Measurements from ENCODE around the gene DNLZ.

DNLZ gene

DNA sequence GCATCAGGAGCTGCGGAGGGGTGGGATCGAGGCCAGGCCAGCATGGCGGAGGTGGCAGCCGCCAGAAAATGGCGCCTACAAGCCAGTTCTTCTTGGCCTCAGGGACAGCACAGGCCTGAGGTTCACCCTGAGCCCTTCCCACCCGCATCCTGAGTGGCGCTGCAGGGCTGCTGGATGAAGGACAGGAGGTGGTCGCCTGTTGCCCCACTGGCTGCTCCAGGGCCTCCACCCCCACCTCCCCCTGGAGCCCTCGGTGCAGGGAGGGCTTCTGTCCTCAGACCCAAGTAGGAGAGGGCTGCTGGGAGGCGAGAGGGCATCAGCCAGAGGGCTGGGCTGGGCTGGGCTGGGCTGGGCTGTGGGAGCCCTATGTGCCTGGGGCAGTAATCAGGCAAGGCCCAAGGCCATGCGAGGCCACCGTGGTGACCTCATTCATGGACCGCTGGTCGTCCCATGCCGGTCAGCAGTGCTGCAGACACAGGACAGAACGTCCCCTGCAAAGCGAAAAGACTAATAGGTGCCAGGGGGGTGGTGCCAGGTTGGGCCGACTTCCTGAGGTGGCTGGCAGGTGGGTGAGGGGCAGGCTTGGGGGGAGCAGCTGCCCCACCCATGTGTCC lies 22.4 kb downstream of the DNLZ start:
- Histone ChIP-seq H3K27me3 (ENCODE audit: insufficient read depth, low read length) (no peaks in the 10 kb centered on the region), H3K27ac (ENCODE audit: low read depth, low read length) (no peak overlapping the region), H3K4me1 (ENCODE audit: insufficient read depth, low read length) (peaks cover 11% of the 10 kb centered on the region; the same call in 1 of the 2 replicates), H3K9me3 (ENCODE audit: insufficient read depth, low read depth, low read length) (no peaks in the 10 kb centered on the region), H3K9ac (ENCODE audit: low read depth, low read length) (no peak overlapping the region), H3K4me3 (ENCODE audit: low read length) (no peak overlapping the region), H3K36me3 (ENCODE audit: insufficient read depth, low read length) (0 out of 2 replicates have a peak, but pooled peaks cover 4% of the 10 kb centered on the region)
- 93% methylated on average over 18 of the region's 18 CpGs for WGBS

DNA sequence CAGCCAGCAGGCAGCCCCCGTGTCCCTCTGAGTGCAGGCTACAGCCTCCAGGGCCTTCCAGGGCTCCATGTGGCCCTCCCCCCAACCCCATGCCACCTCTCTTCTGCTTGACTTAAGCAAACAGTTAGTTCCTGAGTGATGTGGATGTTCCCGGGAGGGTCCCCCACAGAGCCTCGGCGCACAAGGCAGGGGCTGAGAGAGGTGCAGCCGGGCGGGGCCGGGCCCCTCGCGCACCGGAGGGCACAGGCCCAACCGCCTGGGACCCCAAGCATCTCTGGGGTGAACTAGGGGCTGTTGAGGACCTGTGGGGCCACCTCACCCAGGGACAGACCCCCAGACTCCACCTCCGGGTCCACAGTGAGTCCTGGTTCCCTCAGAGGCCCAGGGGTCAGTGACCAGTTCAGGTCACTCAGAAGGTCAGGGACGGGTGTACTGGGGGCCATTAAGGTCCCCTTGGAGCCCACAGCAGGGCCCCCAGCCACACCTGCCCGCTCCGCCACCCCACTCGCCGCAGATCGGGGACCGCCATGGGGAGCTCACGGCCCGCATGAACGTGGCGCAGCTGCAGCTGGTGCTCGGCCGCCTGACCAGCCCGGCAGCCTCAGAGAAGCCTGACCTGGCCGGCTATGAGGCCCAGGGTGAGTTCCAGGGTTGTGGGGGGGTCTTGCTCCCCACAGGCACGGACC lies 23.0 kb downstream of the DNLZ start:
- H3K27ac ChIP-seq (ENCODE audit: low read depth, low read length): no peak overlapping the region
- no peaks in the 10 kb centered on the region for H3K9me3 ChIP-seq (ENCODE audit: insufficient read depth, low read depth, low read length)
- H3K27me3 ChIP-seq (ENCODE audit: insufficient read depth, low read length): no peaks in the 10 kb centered on the region
- H3K9ac ChIP-seq (ENCODE audit: low read depth, low read length): no peak overlapping the region
- H3K4me1 ChIP-seq (ENCODE audit: insufficient read depth, low read length): peaks cover 11% of the 10 kb centered on the region; the same call in 1 of the 2 replicates
- 95% methylated on average over 28 of the region's 28 CpGs for WGBS
- H3K36me3 ChIP-seq (ENCODE audit: insufficient read depth, low read length): 0 out of 2 replicates have a peak, but pooled peaks cover 4% of the 10 kb centered on the region
- no peak overlapping the region for H3K4me3 ChIP-seq (ENCODE audit: low read length)

DNA sequence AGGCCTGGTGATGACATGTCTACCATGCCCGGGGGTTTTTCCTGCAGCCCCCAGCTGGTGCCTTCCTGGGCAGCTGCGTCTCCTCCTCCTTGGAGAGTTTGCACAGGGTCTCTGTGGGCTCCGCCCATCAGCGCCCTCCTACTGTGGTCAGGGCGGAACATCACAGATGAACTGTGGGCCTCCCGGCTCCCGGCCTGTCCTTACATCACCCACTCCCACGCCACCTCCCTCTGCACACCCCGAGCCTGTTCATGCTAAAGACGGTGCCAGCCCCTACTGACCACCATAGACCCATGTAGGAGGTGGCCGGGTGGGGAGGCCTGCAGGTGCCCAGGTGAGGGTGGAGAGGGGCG lies 23.6 kb downstream of the DNLZ start:
- no peaks in the 10 kb centered on the region for H3K27me3 ChIP-seq (ENCODE audit: insufficient read depth, low read length)
- H3K9ac ChIP-seq (ENCODE audit: low read depth, low read length): no peak overlapping the region
- 0 out of 2 replicates have a peak, but pooled peaks cover 4% of the 10 kb centered on the region for H3K36me3 ChIP-seq (ENCODE audit: insufficient read depth, low read length)
- no peaks in the 10 kb centered on the region for H3K9me3 ChIP-seq (ENCODE audit: insufficient read depth, low read depth, low read length)
- WGBS: 92% methylated on average over 12 of the region's 12 CpGs
- no peak overlapping the region for H3K27ac ChIP-seq (ENCODE audit: low read depth, low read length)
- no peak overlapping the region for H3K4me3 ChIP-seq (ENCODE audit: low read length)
- H3K4me1 ChIP-seq (ENCODE audit: insufficient read depth, low read length): peaks cover 11% of the 10 kb centered on the region; the same call in 1 of the 2 replicates

DNA sequence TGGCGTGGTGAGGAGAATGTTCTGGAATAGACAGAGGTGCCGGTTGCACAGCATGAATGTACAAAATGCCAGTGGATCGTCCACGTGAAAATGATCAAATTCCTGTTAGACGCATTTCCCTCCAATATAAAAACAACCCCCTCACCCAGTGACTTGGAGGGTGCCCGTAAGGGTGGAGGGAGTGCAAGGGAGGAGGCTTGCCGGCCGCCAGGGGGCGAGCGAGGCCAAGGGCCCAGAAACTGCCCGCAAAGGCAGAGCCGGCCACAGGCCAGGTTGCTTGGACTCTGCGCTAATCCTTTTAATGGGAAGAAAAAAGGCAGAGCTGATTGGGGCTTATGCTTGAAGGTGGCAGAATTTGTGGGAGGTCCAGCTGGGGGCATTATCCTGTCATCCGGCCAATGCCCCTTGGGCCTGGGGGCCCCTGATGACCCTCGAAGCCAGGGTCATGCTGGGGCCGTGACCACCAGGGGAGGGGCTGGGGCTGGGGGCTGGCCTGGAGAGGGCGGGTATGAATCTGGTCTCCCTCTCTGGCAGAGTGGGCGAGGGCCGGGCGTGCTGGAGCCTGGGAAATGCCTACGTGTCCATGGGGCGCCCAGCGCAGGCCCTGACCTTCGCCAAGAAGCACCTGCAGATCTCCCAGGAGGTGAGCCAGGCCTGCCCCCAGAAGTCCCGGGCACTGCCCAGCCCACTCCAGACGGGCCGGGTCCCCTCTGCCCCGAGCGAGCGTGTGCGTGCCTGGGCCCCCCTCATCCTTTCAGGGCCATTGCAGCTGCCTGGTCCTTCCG lies 24.2 kb downstream of the DNLZ start:
- Histone ChIP-seq H3K9me3 (ENCODE audit: insufficient read depth, low read depth, low read length) (no peaks in the 10 kb centered on the region), H3K4me1 (ENCODE audit: insufficient read depth, low read length) (peaks cover 11% of the 10 kb centered on the region; the same call in 1 of the 2 replicates), H3K36me3 (ENCODE audit: insufficient read depth, low read length) (0 out of 2 replicates have a peak, but pooled peaks cover 4% of the 10 kb centered on the region), H3K27me3 (ENCODE audit: insufficient read depth, low read length) (no peaks in the 10 kb centered on the region), H3K9ac (ENCODE audit: low read depth, low read length) (no peak overlapping the region), H3K4me3 (ENCODE audit: low read length) (no peak overlapping the region), H3K27ac (ENCODE audit: low read depth, low read length) (no peak overlapping the region)
- 70% methylated on average over 32 of the region's 32 CpGs for WGBS

DNA sequence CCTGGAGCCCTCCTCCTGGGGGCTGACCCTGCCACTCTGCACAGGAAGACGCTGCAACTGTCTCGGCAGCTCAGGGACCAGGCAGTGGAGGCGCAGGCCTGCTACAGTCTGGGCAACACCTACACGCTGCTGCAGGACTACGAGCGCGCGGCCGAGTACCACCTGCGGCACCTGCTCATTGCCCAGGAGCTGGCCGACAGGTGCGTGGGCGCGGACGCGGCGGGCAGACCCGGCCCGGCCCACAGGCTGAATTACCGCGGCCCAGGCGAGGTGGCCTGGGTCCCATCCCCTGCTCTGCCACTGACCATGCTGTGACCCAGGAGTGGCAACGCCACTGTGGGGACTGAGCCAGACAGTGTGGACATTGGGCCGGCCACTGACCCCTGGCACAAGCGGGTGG lies 25.0 kb downstream of the DNLZ start:
- H3K4me1 ChIP-seq (ENCODE audit: insufficient read depth, low read length): peaks cover 11% of the 10 kb centered on the region; the same call in 1 of the 2 replicates

DNA sequence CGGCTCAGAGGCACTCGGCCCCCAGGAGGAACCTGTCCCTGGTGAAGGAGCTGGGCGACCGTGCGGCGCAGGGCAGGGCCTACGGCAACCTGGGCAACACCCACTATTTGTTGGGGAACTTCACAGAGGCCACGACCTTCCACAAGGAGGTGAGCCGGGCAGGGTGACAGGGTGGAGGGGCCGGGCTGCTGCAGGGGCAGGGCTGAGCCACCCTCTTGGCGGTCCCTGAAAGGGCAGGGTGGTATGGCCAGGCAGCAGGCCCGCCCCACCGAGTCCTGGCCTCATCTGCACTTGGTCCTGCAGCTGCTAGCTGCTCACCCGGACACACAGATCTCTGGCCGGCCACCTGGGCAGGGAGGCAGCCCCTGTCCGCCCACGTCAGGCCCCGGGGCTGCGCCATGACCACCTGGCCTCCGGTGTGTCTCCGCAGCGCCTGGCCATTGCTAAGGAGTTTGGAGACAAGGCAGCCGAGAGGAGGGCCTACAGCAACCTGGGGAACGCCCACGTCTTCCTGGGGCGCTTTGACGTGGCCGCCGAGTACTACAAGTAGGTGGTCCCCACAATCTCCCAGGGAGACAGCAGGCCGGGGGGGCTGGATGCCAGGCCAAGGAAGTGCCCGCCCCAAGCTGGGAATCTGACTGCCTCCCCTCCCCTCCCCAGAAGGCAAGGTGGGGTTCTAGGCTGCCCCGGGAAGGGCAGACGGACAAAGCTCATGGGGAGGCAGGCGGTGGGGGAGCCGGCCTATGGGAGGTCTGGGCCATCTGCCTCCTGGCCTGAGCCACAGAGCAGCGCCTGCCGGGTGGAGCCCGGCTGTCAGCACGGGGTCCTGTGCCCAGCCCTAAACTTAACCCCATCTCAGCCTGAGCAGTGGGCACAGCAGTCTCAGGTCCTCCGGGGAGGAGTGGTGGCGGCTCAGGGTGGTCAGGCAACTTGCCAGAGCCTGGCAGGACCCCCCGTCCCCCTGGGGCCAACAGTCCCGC lies 25.8 kb downstream of the DNLZ start:
- H3K36me3 ChIP-seq (ENCODE audit: insufficient read depth, low read length): 0 out of 2 replicates have a peak, but pooled peaks cover 4% of the 10 kb centered on the region
- no peaks in the 10 kb centered on the region for H3K9me3 ChIP-seq (ENCODE audit: insufficient read depth, low read depth, low read length)
- H3K4me1 ChIP-seq (ENCODE audit: insufficient read depth, low read length): peaks cover 4% of the 10 kb centered on the region; the same call in 1 of the 2 replicates
- H3K9ac ChIP-seq (ENCODE audit: low read depth, low read length): no peak overlapping the region
- H3K27ac ChIP-seq (ENCODE audit: low read depth, low read length): no peak overlapping the region
- WGBS: 94% methylated on average over 43 of the region's 43 CpGs
- no peaks in the 10 kb centered on the region for H3K27me3 ChIP-seq (ENCODE audit: insufficient read depth, low read length)
- no peak overlapping the region for H3K4me3 ChIP-seq (ENCODE audit: low read length)

More for the DNA sequence above, 25.0 kb downstream of the DNLZ start:
- H3K27ac ChIP-seq (ENCODE audit: low read depth, low read length): no peak overlapping the region
- H3K9me3 ChIP-seq (ENCODE audit: insufficient read depth, low read depth, low read length): no peaks in the 10 kb centered on the region
- H3K36me3 ChIP-seq (ENCODE audit: insufficient read depth, low read length): 0 out of 2 replicates have a peak, but pooled peaks cover 4% of the 10 kb centered on the region
- H3K4me3 ChIP-seq (ENCODE audit: low read length): no peak overlapping the region
- 95% methylated on average over 25 of the region's 25 CpGs for WGBS
- H3K27me3 ChIP-seq (ENCODE audit: insufficient read depth, low read length): no peaks in the 10 kb centered on the region
- H3K9ac ChIP-seq (ENCODE audit: low read depth, low read length): no peak overlapping the region

DNA sequence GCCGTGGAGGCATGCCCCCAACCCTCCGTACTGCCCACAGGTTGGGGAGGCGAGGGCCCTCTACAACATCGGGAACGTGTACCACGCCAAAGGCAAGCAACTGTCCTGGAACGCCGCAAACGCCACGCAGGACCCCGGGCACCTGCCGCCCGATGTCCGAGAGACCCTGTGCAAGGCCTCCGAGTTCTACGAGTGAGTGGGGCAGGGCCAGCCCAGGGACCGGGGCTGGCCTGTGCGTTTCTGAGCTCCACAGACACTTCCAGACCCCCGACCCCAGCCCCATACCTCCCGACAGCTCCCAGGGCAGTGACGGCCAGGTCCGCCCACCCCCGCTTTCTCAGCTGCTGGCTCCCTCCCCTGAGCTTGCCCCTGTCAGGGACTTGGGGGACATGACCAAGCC lies 26.7 kb downstream of the DNLZ start:
- H3K4me1 ChIP-seq (ENCODE audit: insufficient read depth, low read length): no peaks in the 10 kb centered on the region
- no peaks in the 10 kb centered on the region for H3K27me3 ChIP-seq (ENCODE audit: insufficient read depth, low read length)
- H3K27ac ChIP-seq (ENCODE audit: low read depth, low read length): no peak overlapping the region
- H3K36me3 ChIP-seq (ENCODE audit: insufficient read depth, low read length): 0 out of 2 replicates have a peak, but pooled peaks cover 4% of the 10 kb centered on the region
- H3K9me3 ChIP-seq (ENCODE audit: insufficient read depth, low read depth, low read length): no peaks in the 10 kb centered on the region
- WGBS: 94% methylated on average over 23 of the region's 23 CpGs
- H3K9ac ChIP-seq (ENCODE audit: low read depth, low read length): no peak overlapping the region
- no peak overlapping the region for H3K4me3 ChIP-seq (ENCODE audit: low read length)

DNA sequence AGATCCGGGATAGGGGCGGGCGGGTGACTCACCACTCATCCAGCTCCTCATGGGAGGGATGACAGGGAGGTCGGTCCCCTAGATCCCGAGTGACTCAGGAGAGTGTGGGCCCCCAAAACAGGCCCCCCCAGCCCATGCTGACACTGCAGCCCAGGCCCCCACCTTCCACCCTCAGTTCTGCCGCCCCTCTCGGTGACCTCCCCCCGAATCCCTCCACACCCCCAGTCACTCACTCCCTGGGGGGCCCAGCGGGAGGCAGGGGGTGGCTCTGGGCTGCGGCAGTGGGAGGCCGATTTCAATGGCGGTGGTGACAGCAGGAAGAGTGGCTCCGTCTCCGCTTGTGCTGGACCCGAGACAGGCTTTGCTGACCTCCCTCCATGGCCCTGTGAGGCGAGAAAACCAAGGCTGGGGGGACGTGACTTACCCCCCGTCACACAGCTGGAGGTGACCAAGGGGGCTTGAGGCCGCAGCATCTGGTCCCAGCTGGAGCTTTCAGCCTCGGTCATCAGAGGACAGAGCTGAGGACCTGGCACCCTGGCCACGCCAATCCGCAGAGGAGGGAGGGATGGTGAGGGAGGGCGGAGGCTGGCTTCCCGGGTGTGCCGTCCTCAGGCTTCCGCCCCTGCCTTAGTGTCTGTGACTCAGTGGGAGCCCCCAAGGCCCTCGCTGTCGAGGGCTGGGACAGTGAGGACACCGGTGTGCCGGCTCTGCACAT lies 27.2 kb downstream of the DNLZ start:
- Histone ChIP-seq H3K27ac (ENCODE audit: low read depth, low read length) (no peak overlapping the region), H3K4me3 (ENCODE audit: low read length) (no peak overlapping the region), H3K9me3 (ENCODE audit: insufficient read depth, low read depth, low read length) (no peaks in the 10 kb centered on the region), H3K4me1 (ENCODE audit: insufficient read depth, low read length) (no peaks in the 10 kb centered on the region), H3K27me3 (ENCODE audit: insufficient read depth, low read length) (no peaks in the 10 kb centered on the region), H3K36me3 (ENCODE audit: insufficient read depth, low read length) (0 out of 2 replicates have a peak, but pooled peaks cover 4% of the 10 kb centered on the region), H3K9ac (ENCODE audit: low read depth, low read length) (no peak overlapping the region)
- 92% methylated on average over 30 of the region's 30 CpGs for WGBS

DNA sequence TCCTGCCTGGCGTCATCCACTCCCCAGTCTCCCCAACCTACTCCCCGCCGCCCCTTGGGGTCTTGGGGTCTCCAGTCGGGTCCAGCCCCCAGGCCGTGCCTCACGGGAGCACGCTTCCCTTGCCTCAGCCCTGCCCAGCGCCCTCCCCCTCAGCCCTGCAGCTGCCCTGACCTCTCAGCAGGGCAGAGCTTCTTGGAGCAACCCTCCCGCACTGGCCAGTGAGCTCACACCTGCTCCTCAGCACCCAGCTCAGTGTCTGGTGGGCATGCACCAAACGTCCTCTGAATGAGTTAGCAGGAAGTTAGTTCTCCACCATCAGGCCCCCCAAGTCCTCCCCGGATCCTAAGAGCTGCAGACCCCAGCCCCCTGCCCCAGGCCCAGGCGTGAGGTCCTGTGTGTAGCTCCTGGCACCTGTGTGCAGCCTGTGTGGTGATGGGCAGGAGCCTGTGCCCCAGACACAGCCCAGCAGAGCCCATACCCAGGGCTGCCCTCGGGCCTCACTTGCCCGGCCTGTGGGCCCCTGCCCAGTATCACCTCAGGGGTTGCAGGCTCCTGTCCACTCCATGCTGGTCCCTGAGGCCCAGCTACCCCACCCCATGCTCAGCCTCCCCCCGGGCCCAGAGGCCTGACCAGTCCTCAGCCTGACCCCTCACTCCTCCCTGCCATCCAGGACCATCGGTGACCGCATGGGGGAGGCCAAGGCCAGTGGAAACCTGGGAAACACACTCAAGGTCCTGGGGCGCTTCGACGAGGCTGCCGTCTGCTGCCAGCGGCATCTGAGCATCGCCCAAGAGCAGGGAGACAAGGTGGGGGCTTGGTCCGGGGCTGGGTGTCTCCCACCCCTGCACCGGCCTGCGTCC lies 28.0 kb downstream of the DNLZ start:
- no peaks in the 10 kb centered on the region for H3K4me1 ChIP-seq (ENCODE audit: insufficient read depth, low read length)
- no peak overlapping the region for H3K4me3 ChIP-seq (ENCODE audit: low read length)
- H3K36me3 ChIP-seq (ENCODE audit: insufficient read depth, low read length): 0 out of 2 replicates have a peak, but pooled peaks cover 4% of the 10 kb centered on the region
- 88% methylated on average over 26 of the region's 26 CpGs for WGBS
- H3K27ac ChIP-seq (ENCODE audit: low read depth, low read length): no peak overlapping the region
- H3K9ac ChIP-seq (ENCODE audit: low read depth, low read length): no peak overlapping the region
- H3K27me3 ChIP-seq (ENCODE audit: insufficient read depth, low read length): no peaks in the 10 kb centered on the region
- no peaks in the 10 kb centered on the region for H3K9me3 ChIP-seq (ENCODE audit: insufficient read depth, low read depth, low read length)

Measured in HUES64 (cell line).